ENCODE measurements around the gene ADCY3. TPM values are rescaled to one million over a fixed set of nuclear protein-coding genes. Genes with fewer than 3 reads are reported as not detected.

The ADCY3 gene
- total RNA-seq, 4 donors from 2014 or later: 11.7 to 80.2 (median 22.6) TPM

- in situ Hi-C loops (cut with MboI; ENCODE audit: low pct_ligation_motif_present in 1 of 4, low pct_unique_long_range_greater_than_20kb in 1 of 4, low sequenced_read_pairs in 3 of 4) (no loop called here), intact Hi-C loops (cut with DNase I; ENCODE audit: low total_unique reads) (no loop called here)
- no peak overlapping the region for H3K4me3 ChIP-seq
- no peaks in the 10 kb centered on the region for H3K36me3 ChIP-seq
- no peaks in the 10 kb centered on the region for H3K27me3 ChIP-seq
- DNase-seq: no peak
- no peak overlapping the region for H3K27ac ChIP-seq
- WGBS, 2 donors (ENCODE audit: low coverage in 1 of 2): 93% methylated on average over 6 of the region's 6 CpGs; no CpG with 5 or more reads in 1 of the 2 donors
- H3K4me1 ChIP-seq: peaks cover 3 to 17% (median 8%) of the 10 kb centered on the region in 4 donors
- no peaks in the 10 kb centered on the region for H3K9me3 ChIP-seq
- TF ChIP-seq CTCF (IDR thresholded peaks at IDR 0.05) (no peak), POLR2AphosphoS5 (IDR thresholded peaks at IDR 0.05) (no peak), EP300 (IDR thresholded peaks at IDR 0.05; ENCODE audit: low read depth) (no peak), POLR2A (IDR thresholded peaks at IDR 0.05) (no peak)
Observed at GRCh38 chr2:24924732-24925131, 4.7 kb upstream of the ADCY3 start.

GRCh38 chr2:24924266-24924665 lies 4.2 kb upstream of the ADCY3 start:
- Histone ChIP-seq H3K27ac (no peak overlapping the region), H3K36me3 (no peaks in the 10 kb centered on the region), H3K27me3 (no peaks in the 10 kb centered on the region), H3K4me1 (peaks cover 3 to 19% (median 10%) of the 10 kb centered on the region in 4 donors), H3K4me3 (no peak overlapping the region), H3K9me3 (no peaks in the 10 kb centered on the region)
- 94% methylated on average over 5 of the region's 5 CpGs; no CpG with 5 or more reads in 1 of the 2 donors for WGBS, 2 donors (ENCODE audit: low coverage in 1 of 2)
- in situ Hi-C loops (cut with MboI; ENCODE audit: low pct_ligation_motif_present in 1 of 4, low pct_unique_long_range_greater_than_20kb in 1 of 4, low sequenced_read_pairs in 3 of 4): no loop called here
- no peak for DNase-seq
- intact Hi-C loops (cut with DNase I; ENCODE audit: low total_unique reads): no loop called here
- TF ChIP-seq POLR2AphosphoS5 (IDR thresholded peaks at IDR 0.05): no peak
- TF ChIP-seq POLR2A (IDR thresholded peaks at IDR 0.05): no peak
- TF ChIP-seq EP300 (IDR thresholded peaks at IDR 0.05; ENCODE audit: low read depth): no peak
- no peak for TF ChIP-seq CTCF (IDR thresholded peaks at IDR 0.05)

- Histone ChIP-seq H3K27me3 (no peaks in the 10 kb centered on the region), H3K27ac (no peak overlapping the region), H3K4me3 (no peak overlapping the region), H3K36me3 (no peaks in the 10 kb centered on the region), H3K4me1 (peaks cover 3 to 31% (median 18%) of the 10 kb centered on the region in 4 donors), H3K9me3 (no peaks in the 10 kb centered on the region)
- DNase-seq: no peak
- in situ Hi-C loops (cut with MboI; ENCODE audit: low pct_ligation_motif_present in 1 of 4, low pct_unique_long_range_greater_than_20kb in 1 of 4, low sequenced_read_pairs in 3 of 4): no loop called here
- WGBS, 2 donors (ENCODE audit: low coverage in 1 of 2): 94% methylated on average over 10 of the region's 10 CpGs; no CpG with 5 or more reads in 1 of the 2 donors
- intact Hi-C loops (cut with DNase I; ENCODE audit: low total_unique reads): no loop called here
- TF ChIP-seq POLR2A (IDR thresholded peaks at IDR 0.05) (no peak), POLR2AphosphoS5 (IDR thresholded peaks at IDR 0.05) (no peak), EP300 (IDR thresholded peaks at IDR 0.05; ENCODE audit: low read depth) (no peak), CTCF (IDR thresholded peaks at IDR 0.05) (no peak)
Observed at GRCh38 chr2:24923106-24923505, 3.1 kb upstream of the ADCY3 start.

GRCh38 chr2:24922556-24922955 lies 2.5 kb upstream of the ADCY3 start:
- TF ChIP-seq CTCF (IDR thresholded peaks at IDR 0.05) (no peak), POLR2AphosphoS5 (IDR thresholded peaks at IDR 0.05) (no peak), POLR2A (IDR thresholded peaks at IDR 0.05) (no peak), EP300 (IDR thresholded peaks at IDR 0.05; ENCODE audit: low read depth) (no peak)
- Histone ChIP-seq H3K27ac (no peak overlapping the region), H3K36me3 (no peaks in the 10 kb centered on the region), H3K9me3 (no peaks in the 10 kb centered on the region), H3K4me3 (no peak overlapping the region), H3K27me3 (no peaks in the 10 kb centered on the region), H3K4me1 (peaks cover 3 to 36% (median 18%) of the 10 kb centered on the region in 4 donors)
- in situ Hi-C loops (cut with MboI; ENCODE audit: low pct_ligation_motif_present in 1 of 4, low pct_unique_long_range_greater_than_20kb in 1 of 4, low sequenced_read_pairs in 3 of 4) (no loop called here), intact Hi-C loops (cut with DNase I; ENCODE audit: low total_unique reads) (no loop called here)
- WGBS, 2 donors (ENCODE audit: low coverage in 1 of 2): 92% methylated on average over 1 of the region's 1 CpG; no CpG with 5 or more reads in 1 of the 2 donors
- no peak for DNase-seq
